ENCODE results near the gene GABBR2. TPM values are rescaled to one million over a fixed set of nuclear protein-coding genes. Genes with fewer than 3 reads are reported as not detected.

Gene GABBR2
- polyA plus RNA-seq, 6 donors from 2014 or later: not detected

GRCh38 chr9:98251551-98251950 lies 457.2 kb downstream of the GABBR2 start:
- peaks cover 0 to 1% (median 0%) of the 10 kb centered on the region in 7 donors for H3K9me3 Mint-ChIP-seq
- peaks cover 5 to 7% of the 10 kb centered on the region in 2 donors for H3K36me3 Mint-ChIP-seq
- H3K27ac Mint-ChIP-seq: peak overlapping the region in 1 of 6 donors; percentile 56
- H3K27me3 Mint-ChIP-seq: no peaks in the 10 kb centered on the region
- peak overlapping the region in 1 of 8 donors; percentile 30 for H3K4me3 Mint-ChIP-seq
- DNase-seq (no peak), ATAC-seq (ENCODE audit: low read depth in 2 of 2) (no peak)
- H3K4me1 Mint-ChIP-seq: peaks cover 9 to 35% (median 31%) of the 10 kb centered on the region in 3 donors

DNA sequence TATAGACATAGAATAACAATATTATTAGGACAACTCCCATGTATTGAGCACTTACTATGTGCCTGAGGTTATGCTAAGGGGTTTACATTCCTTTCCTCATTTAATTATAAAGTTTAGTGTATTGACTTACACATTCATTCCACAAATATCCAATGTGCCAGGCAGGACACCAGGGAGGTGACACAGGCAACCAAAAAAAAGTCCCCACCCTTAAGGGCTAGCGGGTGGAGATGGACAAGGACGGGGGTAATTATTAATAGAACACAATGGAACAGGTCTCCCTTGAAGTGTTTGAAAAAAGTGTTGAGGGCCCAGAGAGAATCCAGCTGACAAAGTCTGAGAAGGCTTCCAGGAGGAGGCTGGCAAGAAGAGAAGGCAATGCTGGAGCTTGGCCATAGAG lies 459.0 kb downstream of the GABBR2 start:
- peak overlapping the region in 1 of 8 donors; percentile 35 for H3K4me3 Mint-ChIP-seq
- peaks cover 7 to 35% (median 28%) of the 10 kb centered on the region in 3 donors for H3K4me1 Mint-ChIP-seq
- peaks cover 5 to 7% of the 10 kb centered on the region in 2 donors for H3K36me3 Mint-ChIP-seq
- peaks cover 0 to 1% (median 0%) of the 10 kb centered on the region in 7 donors for H3K9me3 Mint-ChIP-seq
- ATAC-seq (ENCODE audit: low read depth in 2 of 2): no peak
- no peaks in the 10 kb centered on the region for H3K27me3 Mint-ChIP-seq
- DNase-seq: no peak
- peak overlapping the region in 4 of 6 donors; percentile 35 to 91 (median 54) for H3K27ac Mint-ChIP-seq

GRCh38 chr9:98248737-98249474 lies 459.8 kb downstream of the GABBR2 start:
- H3K4me3 Mint-ChIP-seq: no peak overlapping the region
- H3K4me1 Mint-ChIP-seq: peaks cover 7 to 27% (median 20%) of the 10 kb centered on the region in 3 donors
- DNase-seq (no peak), ATAC-seq (ENCODE audit: low read depth in 2 of 2) (no peak)
- peaks cover 5 to 7% of the 10 kb centered on the region in 2 donors for H3K36me3 Mint-ChIP-seq
- H3K27me3 Mint-ChIP-seq: no peaks in the 10 kb centered on the region
- peak overlapping the region in 2 of 6 donors; percentile 16 to 64 for H3K27ac Mint-ChIP-seq
- H3K9me3 Mint-ChIP-seq: peaks cover 0 to 1% (median 0%) of the 10 kb centered on the region in 7 donors

GRCh38 chr9:98247831-98248657 lies 460.7 kb downstream of the GABBR2 start:
- H3K27ac Mint-ChIP-seq: no peak overlapping the region
- peaks cover 7 to 22% (median 13%) of the 10 kb centered on the region in 3 donors for H3K4me1 Mint-ChIP-seq
- no peak overlapping the region for H3K4me3 Mint-ChIP-seq
- DNase-seq: no peak
- no peaks in the 10 kb centered on the region for H3K27me3 Mint-ChIP-seq
- peaks cover 0 to 1% (median 0%) of the 10 kb centered on the region in 7 donors for H3K9me3 Mint-ChIP-seq
- peaks cover 5 to 7% of the 10 kb centered on the region in 2 donors for H3K36me3 Mint-ChIP-seq
- no peak for ATAC-seq (ENCODE audit: low read depth in 2 of 2)

DNA sequence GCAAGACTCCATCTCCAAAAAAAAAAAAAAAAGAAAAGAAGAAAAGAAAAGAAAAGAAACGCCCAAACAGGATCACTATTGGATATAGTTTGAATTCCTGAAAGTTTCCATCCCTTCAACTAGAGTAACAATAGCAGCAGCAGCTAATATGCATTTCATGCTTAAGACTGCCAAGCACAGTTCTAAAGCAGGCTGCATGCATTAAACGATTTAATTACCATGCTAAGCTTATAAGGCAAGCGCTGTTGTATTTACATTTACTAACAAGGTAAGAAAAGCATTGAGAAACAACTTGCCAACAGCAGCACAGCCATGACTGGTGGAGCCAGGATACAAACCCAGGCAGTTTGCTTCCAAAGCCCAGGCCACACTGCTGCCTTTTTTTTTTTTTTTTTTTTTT lies 466.3 kb downstream of the GABBR2 start:
- Mint-ChIP-seq H3K36me3 (no peaks in the 10 kb centered on the region), H3K27me3 (no peaks in the 10 kb centered on the region)
- ATAC-seq (ENCODE audit: low read depth in 2 of 2): no peak

GRCh38 chr9:98241357-98242300 lies 467.1 kb downstream of the GABBR2 start:
- no peaks in the 10 kb centered on the region for H3K36me3 Mint-ChIP-seq
- peaks cover 0 to 7% (median 2%) of the 10 kb centered on the region in 3 donors for H3K4me1 Mint-ChIP-seq
- no peaks in the 10 kb centered on the region for H3K27me3 Mint-ChIP-seq
- H3K27ac Mint-ChIP-seq: peak overlapping the region in 1 of 6 donors; percentile 24
- ATAC-seq (ENCODE audit: low read depth in 2 of 2) (no peak), DNase-seq (no peak)
- H3K9me3 Mint-ChIP-seq: no peaks in the 10 kb centered on the region
- peak overlapping the region in 1 of 8 donors; percentile 33 for H3K4me3 Mint-ChIP-seq

More for the DNA sequence above, 466.3 kb downstream of the GABBR2 start:
- Mint-ChIP-seq H3K4me1 (peaks cover 0 to 7% (median 2%) of the 10 kb centered on the region in 3 donors), H3K9me3 (no peaks in the 10 kb centered on the region), H3K4me3 (no peak overlapping the region), H3K27ac (no peak overlapping the region)
- no peak for DNase-seq

DNA sequence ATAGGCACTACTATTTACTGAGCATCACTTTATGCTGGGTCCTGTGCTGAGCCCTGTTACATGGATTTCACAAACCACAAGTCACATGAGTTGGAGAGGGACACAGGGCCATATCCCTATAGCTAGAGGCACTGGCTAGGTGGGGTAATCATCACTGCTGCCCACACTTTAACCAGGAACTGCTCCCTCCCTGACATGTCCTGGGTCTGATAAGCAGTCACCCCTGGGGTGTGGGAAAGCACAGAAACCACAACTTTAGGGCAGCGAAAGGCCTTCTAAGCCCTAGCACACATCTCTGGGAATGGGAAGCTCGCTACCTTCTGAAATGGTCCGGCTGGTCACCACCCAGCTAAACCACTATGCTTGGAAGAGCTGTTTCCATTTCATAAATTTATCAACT lies 468.3 kb downstream of the GABBR2 start:
- ATAC-seq (ENCODE audit: low read depth in 2 of 2) (no peak), DNase-seq (no peak)
- no peaks in the 10 kb centered on the region for H3K27me3 Mint-ChIP-seq
- H3K4me3 Mint-ChIP-seq: no peak overlapping the region
- no peaks in the 10 kb centered on the region for H3K9me3 Mint-ChIP-seq
- H3K36me3 Mint-ChIP-seq: no peaks in the 10 kb centered on the region
- no peaks in the 10 kb centered on the region for H3K4me1 Mint-ChIP-seq
- no peak overlapping the region for H3K27ac Mint-ChIP-seq

Other genes with a start within 250 kb of the GABBR2 start
- 1 to 10 TPM; 2.0 to 8.5 (median 4.0) TPM for gene ANKS6, start 87.6 kb upstream of the GABBR2 start, polyA plus RNA-seq (ENCODE audit: low read depth in 6 of 6)
- 1 to 10 TPM in 1 of 6 donors, under 1 TPM in 4, not detected in 1; 0.53 to 2.2 (median 0.78) TPM for gene GALNT12, start 98.7 kb upstream of the GABBR2 start, polyA plus RNA-seq (ENCODE audit: low read depth in 6 of 6)
- gene COL15A1, start 235.0 kb upstream of the GABBR2 start, polyA plus RNA-seq (ENCODE audit: low read depth in 6 of 6): not detected

All from naive B cell (primary cell).